ENCODE measurements around the gene GMIP. TPM values are rescaled to one million over a fixed set of nuclear protein-coding genes. Genes with fewer than 3 reads are reported as not detected.

GMIP gene
- total RNA-seq, 1 donor from 2014 or later = 118 TPM

- intact Hi-C loops (cut with micrococcal nuclease) = no loop called here
Observed at GRCh38 chr19:19582471-19582870, 61.0 kb downstream of the GMIP start.

GRCh38 chr19:19581391-19581790, 62.1 kb downstream of the GMIP start:
- intact Hi-C loops (cut with micrococcal nuclease) = no loop called here

GRCh38 chr19:19580418-19580817, 63.0 kb downstream of the GMIP start:
- intact Hi-C loops (cut with micrococcal nuclease) = no loop called here

GRCh38 chr19:19579533-19580361, 63.7 kb downstream of the GMIP start:
- intact Hi-C loops (cut with micrococcal nuclease) = no loop called here

Other genes with a start within 250 kb of the GMIP start
- gene GATAD2A, start 238.0 kb downstream of the GMIP start, total RNA-seq = 128 and 135 TPM in 2 replicates
- gene TSSK6, start 128.1 kb downstream of the GMIP start, total RNA-seq = 3.1 and 3.6 TPM in 2 replicates
- gene NDUFA13, start 127.4 kb downstream of the GMIP start, total RNA-seq = 359 and 389 TPM in 2 replicates
- 11.7 and 11.8 TPM in 2 replicates for gene YJEFN3, start 114.7 kb downstream of the GMIP start, total RNA-seq
- 0.17 and 0.20 TPM in 2 replicates for gene CILP2, start 105.4 kb downstream of the GMIP start, total RNA-seq
- 68.2 and 72.1 TPM in 2 replicates for gene PBX4, start 25.0 kb downstream of the GMIP start, total RNA-seq
- gene LPAR2, start 15.4 kb downstream of the GMIP start, total RNA-seq = 62.6 and 66.9 TPM in 2 replicates
- gene ATP13A1, start 20.0 kb upstream of the GMIP start, total RNA-seq = 105 and 110 TPM in 2 replicates
- gene ZNF101, start 25.2 kb upstream of the GMIP start, total RNA-seq = 94.2 and 95.2 TPM in 2 replicates
- gene ZNF14, start 89.5 kb upstream of the GMIP start, total RNA-seq = 6.8 and 8.5 TPM in 2 replicates
- 17.2 and 22.5 TPM in 2 replicates for gene ZNF506, start 178.1 kb upstream of the GMIP start, total RNA-seq
- gene ZNF253, start 222.2 kb upstream of the GMIP start, total RNA-seq = 16.5 and 17.6 TPM in 2 replicates

All from T-helper 1 cell treated with Interleukin-12 subunit alpha and Interleukin-12 subunit beta and Interleukin-4 antibody, amounts not matched to agents 30 ng/mL and 1 ng/mL, for 36 hours (primary cell).